GM21423 (cell line): ENCODE data around the gene HOMEZ.
"Not testable (repeated sequence)": the region's sequence is repeated elsewhere in the genome, so short reads cannot be mapped to it uniquely, and the experiment has no call there.

ENCODE experiments used
- ATAC-seq: cut with Tn5 transposase; IDR thresholded peaks from one replicate; pipeline ENCODE4 v1.9.1; 2021; ENCODE audit warnings: mild to moderate bottlenecking, moderate library complexity; ENCODE audit not compliant: unreplicated experiment

The HOMEZ gene

DNA sequence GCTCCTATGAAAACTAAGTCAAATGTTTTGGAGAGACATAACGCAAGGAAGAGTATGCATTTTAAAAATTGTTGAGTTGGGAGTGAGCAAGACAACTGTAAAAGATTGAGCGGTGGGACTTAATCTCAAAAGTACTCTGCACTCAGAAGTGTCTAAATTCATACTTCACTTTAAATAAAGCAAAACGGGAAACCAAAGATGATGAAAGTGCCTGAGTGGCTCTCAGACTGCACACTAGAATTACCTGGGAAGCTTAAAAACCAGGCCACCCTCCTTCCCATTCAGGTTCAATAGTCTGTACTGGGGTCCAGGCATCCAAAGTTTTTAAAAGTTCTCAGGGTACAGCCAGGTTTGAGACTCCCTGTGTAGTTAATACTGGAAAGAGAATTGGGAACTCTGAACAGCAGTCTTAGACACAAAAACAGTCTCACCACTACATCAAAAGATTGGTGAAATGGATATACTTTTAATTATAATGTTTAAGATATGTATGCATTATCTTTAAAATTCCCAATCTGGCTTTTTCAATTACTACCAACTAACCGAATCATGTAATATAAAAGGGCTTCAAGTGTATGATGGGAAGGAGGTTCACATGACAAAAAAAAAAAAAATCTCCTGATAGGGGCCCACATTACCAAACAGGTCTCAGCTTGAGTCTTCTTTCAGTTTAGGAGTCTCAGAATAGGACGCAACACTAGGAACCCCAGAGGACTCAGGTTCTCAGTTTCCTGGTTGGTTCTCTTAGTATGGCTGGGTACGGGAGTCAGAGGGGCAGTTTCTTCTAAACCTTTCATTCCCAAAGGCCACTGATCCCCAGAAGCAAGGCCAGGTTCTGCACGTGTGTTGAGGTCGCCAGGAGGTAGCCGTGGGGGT, 1.0 kb downstream of the HOMEZ start:
- no peak for ATAC-seq

- ATAC-seq: no peak
Observed at GRCh38 chr14:23281247-23281646, 4.7 kb downstream of the HOMEZ start.

- not testable (repeated sequence) for ATAC-seq
Observed at GRCh38 chr14:23277928-23278327, 8.0 kb downstream of the HOMEZ start.

- no peak for ATAC-seq
Observed at GRCh38 chr14:23277189-23277588, 8.7 kb downstream of the HOMEZ start.

DNA sequence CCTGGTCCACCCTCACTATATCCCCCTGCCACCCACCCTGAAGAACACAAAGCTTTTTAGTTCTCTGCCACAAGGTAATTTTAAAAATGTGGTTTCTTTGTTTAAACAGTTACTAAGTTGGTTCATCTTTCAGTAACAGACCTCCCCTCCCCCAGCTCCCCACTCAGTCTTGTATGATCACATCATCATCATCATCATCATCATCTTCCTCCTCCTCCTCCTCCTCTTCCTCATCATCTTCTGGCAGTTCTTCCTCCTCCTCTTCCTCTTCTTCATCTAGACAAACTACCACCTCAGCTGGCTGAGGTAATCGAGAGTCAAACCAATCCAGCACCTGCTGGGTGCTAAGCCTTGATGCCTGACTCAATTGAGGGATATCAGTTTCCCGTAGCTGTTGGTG, 10.5 kb downstream of the HOMEZ start:
- no peak for ATAC-seq

DNA sequence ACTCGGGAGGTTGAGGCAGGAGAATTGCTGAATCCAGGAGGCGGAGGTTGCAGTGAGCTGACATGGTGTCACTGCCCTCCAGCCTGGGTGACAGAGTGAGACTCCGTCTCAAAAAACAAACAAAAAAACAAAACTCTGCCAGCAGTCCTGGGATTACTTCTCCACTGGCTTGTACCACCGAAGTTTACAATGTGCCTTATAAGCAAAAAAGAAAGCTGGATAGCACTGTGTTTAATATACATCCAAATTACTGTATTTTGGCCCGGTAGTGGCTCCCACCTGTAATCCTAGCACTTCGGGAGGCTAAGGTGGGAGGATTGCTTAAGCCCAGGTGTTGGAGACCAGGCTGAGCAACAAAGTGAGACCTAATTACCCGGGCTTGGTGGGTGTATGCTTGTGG, 16.7 kb downstream of the HOMEZ start:
- no peak for ATAC-seq

DNA sequence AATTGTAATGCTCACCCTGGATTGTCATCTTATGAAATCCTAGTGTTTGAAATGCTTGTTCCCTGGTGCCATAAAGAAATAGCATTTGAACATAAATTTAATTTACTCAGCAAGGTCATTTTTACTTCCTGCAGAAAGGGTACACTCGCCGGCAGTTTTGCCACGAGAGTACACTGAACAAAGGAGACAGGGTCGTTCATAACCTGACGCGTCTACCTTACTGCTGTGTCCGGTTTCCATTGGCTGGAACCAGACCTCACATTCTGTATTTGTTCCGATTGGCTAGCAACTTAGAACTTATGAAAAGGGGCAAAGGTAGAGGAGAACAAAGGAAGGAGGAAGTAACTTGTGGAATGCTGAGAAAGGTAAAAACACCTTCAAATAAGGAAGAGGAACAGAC, 25.1 kb downstream of the HOMEZ start:
- not testable (repeated sequence) for ATAC-seq

DNA sequence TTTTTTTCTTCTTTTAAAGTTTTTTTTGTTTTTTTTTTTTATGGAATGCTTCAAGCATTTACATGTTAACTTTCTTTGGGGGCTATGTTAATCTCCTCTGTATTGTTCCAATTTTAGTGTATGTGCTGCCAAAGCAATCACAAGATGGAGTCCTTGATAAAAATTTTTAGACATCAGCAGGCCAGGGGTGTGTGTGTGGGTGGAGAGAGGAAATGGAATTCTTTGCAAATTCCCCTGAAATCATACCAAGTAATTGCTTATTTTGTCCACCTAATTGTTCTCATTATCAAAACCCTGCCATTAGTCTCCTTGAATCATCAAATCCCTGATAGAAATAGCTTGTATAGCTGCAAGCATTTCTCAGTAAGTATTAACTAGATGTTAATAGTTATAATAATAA, 26.5 kb downstream of the HOMEZ start:
- ATAC-seq: no peak

DNA sequence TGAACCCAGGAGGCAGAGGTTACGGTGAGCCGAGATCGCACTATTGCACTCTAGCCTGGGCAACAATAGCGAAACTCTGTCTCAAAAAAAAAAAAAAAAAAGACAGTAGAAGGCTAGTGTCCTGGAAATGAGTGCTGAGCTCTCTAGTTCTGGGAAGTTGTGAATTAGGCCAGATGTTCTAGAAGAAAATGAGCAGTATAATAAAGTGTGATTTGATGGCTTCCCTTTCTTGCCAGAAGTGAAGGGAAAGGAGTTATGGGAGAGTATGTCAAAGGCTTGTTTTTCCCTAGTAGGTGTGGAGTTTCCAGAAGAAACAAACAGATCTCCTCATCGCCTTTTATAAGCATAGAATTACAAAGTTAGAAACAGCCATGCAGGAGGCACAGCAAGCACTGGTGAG, 27.7 kb downstream of the HOMEZ start:
- ATAC-seq: no peak

GRCh38 chr14:23252420-23253333, 33.3 kb downstream of the HOMEZ start:
- no peak for ATAC-seq

DNA sequence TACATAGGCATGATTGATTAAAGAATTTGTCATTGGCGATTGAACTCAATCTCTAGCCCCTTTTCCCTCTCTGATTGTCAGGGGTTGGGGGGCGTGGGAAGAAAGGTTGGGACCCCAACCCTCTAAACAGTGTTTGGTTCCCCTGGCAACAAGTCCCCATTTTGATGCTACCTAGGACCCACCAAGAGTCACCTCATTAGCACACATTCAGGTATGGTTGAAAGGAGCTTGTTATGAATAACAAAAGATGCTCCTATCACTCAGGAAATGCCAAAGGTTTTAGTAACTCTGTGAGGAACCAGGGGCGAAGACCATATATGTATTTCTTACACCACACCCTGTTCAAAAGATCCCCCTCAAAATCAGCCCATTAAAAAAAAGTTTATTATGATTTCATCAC, 33.9 kb downstream of the HOMEZ start:
- ATAC-seq: no peak

GRCh38 chr14:23249824-23250223, 36.1 kb downstream of the HOMEZ start:
- no peak for ATAC-seq

- no peak for ATAC-seq
Observed at GRCh38 chr14:23248601-23249000, 37.3 kb downstream of the HOMEZ start.

DNA sequence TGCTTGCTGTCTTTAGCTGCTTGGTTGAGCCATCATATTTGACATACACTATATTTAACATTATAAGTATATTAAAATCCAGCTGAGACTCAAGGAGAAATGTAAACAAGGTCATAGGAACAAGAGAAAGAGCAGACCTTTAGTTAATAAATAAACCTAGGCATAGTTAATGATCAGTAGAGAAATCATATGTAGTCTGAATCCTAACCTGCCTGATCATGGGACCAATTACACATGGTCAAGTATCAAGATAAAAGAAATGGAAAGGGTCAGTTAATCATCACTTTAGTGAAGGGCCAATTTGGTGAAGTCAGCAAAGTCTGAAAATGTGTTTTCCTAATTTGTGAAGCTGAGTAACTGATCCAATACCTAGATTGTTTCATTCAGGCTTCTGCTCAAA, 40.6 kb downstream of the HOMEZ start:
- no peak for ATAC-seq

DNA sequence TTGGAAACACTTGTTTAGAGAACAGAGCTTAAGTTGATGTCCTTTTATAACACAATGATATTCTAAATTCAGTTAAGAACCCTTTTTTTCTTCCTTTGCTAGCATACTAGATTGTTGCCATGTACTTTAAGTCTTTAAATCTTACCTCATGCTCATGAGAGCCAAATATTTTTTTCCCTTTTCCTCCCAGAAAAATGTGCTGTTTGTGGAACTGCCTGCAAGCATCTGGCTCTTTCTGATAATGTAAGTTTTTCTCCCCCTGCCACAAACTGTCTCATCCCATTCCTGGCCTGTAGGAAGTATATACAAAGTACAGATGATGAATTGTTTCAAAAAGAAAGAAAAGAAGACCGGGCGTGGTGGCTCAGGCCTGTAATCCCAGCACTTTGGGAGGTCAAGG, 42.9 kb downstream of the HOMEZ start:
- no peak for ATAC-seq

DNA sequence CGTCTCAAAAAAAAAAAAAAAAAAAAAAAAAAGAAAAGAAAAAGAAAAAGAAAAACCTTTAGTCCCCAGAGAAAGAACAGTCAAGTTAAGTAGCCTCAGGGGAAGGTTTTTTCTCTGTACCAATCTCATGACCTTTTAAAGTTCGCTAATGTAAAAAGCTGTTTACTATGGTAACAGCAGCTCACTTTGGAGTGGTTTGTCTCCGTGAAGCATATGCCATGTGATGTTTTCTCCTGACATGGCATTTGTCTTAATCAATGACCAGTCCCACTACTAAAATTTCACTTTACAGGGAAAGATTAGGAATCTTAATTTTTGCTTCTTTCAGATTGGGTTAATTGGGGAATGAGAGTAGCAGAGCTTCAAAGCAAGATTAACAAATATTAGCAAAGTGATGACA, 43.9 kb downstream of the HOMEZ start:
- ATAC-seq: no peak

DNA sequence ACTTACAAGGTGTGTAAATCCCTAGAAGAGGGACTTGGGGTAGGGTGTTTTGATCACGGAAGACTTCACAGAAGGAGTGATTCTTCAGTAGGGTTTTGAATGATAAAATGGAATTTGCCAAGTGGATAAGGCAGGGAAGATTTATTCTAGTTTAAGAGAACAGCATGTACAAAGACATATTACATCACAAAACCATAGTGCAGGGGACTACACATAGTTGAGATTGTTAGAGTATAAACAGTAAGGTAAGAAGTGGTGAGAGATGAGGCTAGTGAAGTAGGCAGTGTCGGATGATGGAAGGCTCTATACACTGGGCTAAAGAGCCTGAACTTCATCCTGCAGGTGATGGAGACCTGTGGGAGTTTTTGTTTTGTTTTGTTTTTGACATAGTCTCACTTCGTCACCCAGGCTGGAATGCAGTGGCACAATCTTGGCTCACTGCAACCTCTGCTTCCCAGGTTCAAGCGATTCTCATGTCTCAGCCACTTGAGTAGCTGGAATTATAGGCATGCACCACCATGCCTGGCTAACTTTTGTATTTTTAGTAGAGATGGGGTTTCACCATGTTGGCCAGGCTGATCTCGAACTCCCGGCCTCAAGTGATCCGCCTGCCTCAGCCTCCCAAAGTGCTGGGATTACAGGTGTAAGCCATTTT, 44.7 kb downstream of the HOMEZ start:
- ATAC-seq: not testable (repeated sequence)

DNA sequence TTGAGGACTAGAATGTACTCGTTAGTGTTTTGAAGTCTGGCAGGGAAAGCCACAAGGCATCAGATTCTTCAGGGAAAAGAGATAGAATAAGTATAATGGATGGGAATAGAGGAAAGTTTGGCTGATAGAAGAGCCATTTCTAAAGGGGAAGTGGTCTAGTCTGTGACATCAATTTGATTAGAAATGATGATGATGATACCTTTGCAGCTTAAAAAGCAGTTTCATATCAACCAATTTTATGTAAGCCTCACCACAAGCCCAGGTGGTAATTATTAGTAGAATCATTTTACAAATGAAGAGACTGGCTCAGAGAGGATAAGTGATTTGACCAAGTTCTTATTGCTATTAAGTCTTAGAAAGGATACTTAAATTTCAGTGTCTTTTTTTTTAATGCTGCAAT, 45.3 kb downstream of the HOMEZ start:
- no peak for ATAC-seq

- ATAC-seq: peak; percentile 72
Observed at GRCh38 chr14:23237772-23238594, 47.9 kb downstream of the HOMEZ start, which contains the start of gene RNF212B. Gene RNF212B, plus strand, starts transcription at chr14:23237936. Its CDS starts 2,410 bp downstream, at chr14:23240346.

GRCh38 chr14:23232241-23232808, 53.6 kb downstream of the HOMEZ start:
- not testable (repeated sequence) for ATAC-seq
